T-helper 2 cell treated with Interferon-gamma antibody and Interleukin-4, amounts not matched to agents 5 μg/mL and 100 μg/mL, for 36 hours (primary cell): ENCODE results near the gene MYLK.

ENCODE experiments used
- DNase-seq: peaks from one replicate; pipeline ENCODE4 v3.0.0; 2021; ENCODE audit warnings: low spot score
- H3K27ac Mint-ChIP-seq: one replicate; pipeline ENCODE4 v1.8.0; 2021; ENCODE audit warnings: mild to moderate bottlenecking, mixed read lengths
- H3K27me3 Mint-ChIP-seq: one replicate; pipeline ENCODE4 v1.8.0; 2021; ENCODE audit warnings: low read depth, mixed read lengths
- H3K36me3 Mint-ChIP-seq: one replicate; pipeline ENCODE4 v1.8.0; 2021; ENCODE audit warnings: low read depth, mixed read lengths
- H3K4me1 Mint-ChIP-seq: one replicate; pipeline ENCODE4 v1.8.0; 2021; ENCODE audit warnings: low read depth, mixed read lengths
- H3K4me3 Mint-ChIP-seq: one replicate; pipeline ENCODE4 v1.8.0; 2022; ENCODE audit warnings: mild to moderate bottlenecking, moderate library complexity, mixed read lengths
- H3K9me3 Mint-ChIP-seq: one replicate; pipeline ENCODE4 v1.8.0; 2021; ENCODE audit warnings: mixed read lengths

MYLK gene

GRCh38 chr3:123683505-123684154 is 200.5 kb downstream of the MYLK start:
- Mint-ChIP-seq H3K9me3 (no peaks in the 10 kb centered on the region), H3K4me1 (no peaks in the 10 kb centered on the region), H3K4me3 (no peak overlapping the region), H3K27me3 (peaks cover 6% of the 10 kb centered on the region), H3K36me3 (no peaks in the 10 kb centered on the region), H3K27ac (no peak overlapping the region)
- DNase-seq, result no peak

GRCh38 chr3:123682781-123683504 is 201.2 kb downstream of the MYLK start:
- peaks cover 13% of the 10 kb centered on the region for H3K27me3 Mint-ChIP-seq

GRCh38 chr3:123682302-123682701 is 201.8 kb downstream of the MYLK start:
- Mint-ChIP-seq H3K4me1 (no peaks in the 10 kb centered on the region), H3K27me3 (peaks cover 13% of the 10 kb centered on the region), H3K36me3 (no peaks in the 10 kb centered on the region), H3K27ac (no peak overlapping the region), H3K4me3 (no peak overlapping the region), H3K9me3 (no peaks in the 10 kb centered on the region)
- no peak for DNase-seq

More at GRCh38 chr3:123682781-123683504, 201.2 kb downstream of the MYLK start:
- DNase-seq, result no peak
- H3K27ac Mint-ChIP-seq, result no peak overlapping the region
- no peaks in the 10 kb centered on the region for H3K4me1 Mint-ChIP-seq
- H3K4me3 Mint-ChIP-seq, result no peak overlapping the region
- no peaks in the 10 kb centered on the region for H3K9me3 Mint-ChIP-seq
- H3K36me3 Mint-ChIP-seq, result no peaks in the 10 kb centered on the region

GRCh38 chr3:123679712-123680386 is 204.3 kb downstream of the MYLK start:
- Mint-ChIP-seq H3K27ac (no peak overlapping the region), H3K36me3 (no peaks in the 10 kb centered on the region), H3K9me3 (no peaks in the 10 kb centered on the region), H3K4me1 (no peaks in the 10 kb centered on the region), H3K27me3 (peaks cover 13% of the 10 kb centered on the region), H3K4me3 (no peak overlapping the region)
- DNase-seq, result no peak

- Mint-ChIP-seq H3K9me3 (no peaks in the 10 kb centered on the region), H3K4me1 (no peaks in the 10 kb centered on the region), H3K4me3 (no peak overlapping the region), H3K27ac (no peak overlapping the region), H3K27me3 (peaks cover 19% of the 10 kb centered on the region), H3K36me3 (no peaks in the 10 kb centered on the region)
- DNase-seq, result no peak
Measured at GRCh38 chr3:123678108-123678511, 206.0 kb downstream of the MYLK start.

- DNase-seq, result no peak
- Mint-ChIP-seq H3K4me1 (no peaks in the 10 kb centered on the region), H3K9me3 (no peaks in the 10 kb centered on the region), H3K27ac (no peak overlapping the region), H3K4me3 (no peak overlapping the region), H3K36me3 (no peaks in the 10 kb centered on the region), H3K27me3 (peaks cover 12% of the 10 kb centered on the region)
Measured at GRCh38 chr3:123672429-123673146, 211.5 kb downstream of the MYLK start.

- DNase-seq, result no peak
- no peaks in the 10 kb centered on the region for H3K4me1 Mint-ChIP-seq
- H3K27ac Mint-ChIP-seq, result no peak overlapping the region
- H3K27me3 Mint-ChIP-seq, result peaks cover 12% of the 10 kb centered on the region
- no peak overlapping the region for H3K4me3 Mint-ChIP-seq
- H3K36me3 Mint-ChIP-seq, result no peaks in the 10 kb centered on the region
- no peaks in the 10 kb centered on the region for H3K9me3 Mint-ChIP-seq
Measured at GRCh38 chr3:123670743-123671142, 213.4 kb downstream of the MYLK start.

GRCh38 chr3:123668906-123669305 is 215.2 kb downstream of the MYLK start:
- Mint-ChIP-seq H3K27ac (no peak overlapping the region), H3K27me3 (peaks cover 9% of the 10 kb centered on the region), H3K36me3 (no peaks in the 10 kb centered on the region), H3K4me3 (no peak overlapping the region), H3K4me1 (no peaks in the 10 kb centered on the region), H3K9me3 (no peaks in the 10 kb centered on the region)
- DNase-seq, result no peak

GRCh38 chr3:123667784-123668183 is 216.3 kb downstream of the MYLK start:
- H3K4me3 Mint-ChIP-seq, result no peak overlapping the region
- no peaks in the 10 kb centered on the region for H3K36me3 Mint-ChIP-seq
- H3K9me3 Mint-ChIP-seq, result no peaks in the 10 kb centered on the region
- H3K27ac Mint-ChIP-seq, result no peak overlapping the region
- peaks cover 5% of the 10 kb centered on the region for H3K27me3 Mint-ChIP-seq
- no peaks in the 10 kb centered on the region for H3K4me1 Mint-ChIP-seq
- no peak for DNase-seq

- no peaks in the 10 kb centered on the region for H3K9me3 Mint-ChIP-seq
- peaks cover 9% of the 10 kb centered on the region for H3K27me3 Mint-ChIP-seq
- H3K4me1 Mint-ChIP-seq, result no peaks in the 10 kb centered on the region
- H3K27ac Mint-ChIP-seq, result no peak overlapping the region
- no peak for DNase-seq
- no peak overlapping the region for H3K4me3 Mint-ChIP-seq
- no peaks in the 10 kb centered on the region for H3K36me3 Mint-ChIP-seq
Measured at GRCh38 chr3:123664753-123665152, 219.4 kb downstream of the MYLK start.

- Mint-ChIP-seq H3K27ac (no peak overlapping the region), H3K9me3 (no peaks in the 10 kb centered on the region), H3K4me1 (no peaks in the 10 kb centered on the region), H3K27me3 (peaks cover 6% of the 10 kb centered on the region), H3K4me3 (no peak overlapping the region), H3K36me3 (no peaks in the 10 kb centered on the region)
- DNase-seq, result no peak
Measured at GRCh38 chr3:123663977-123664376, 220.2 kb downstream of the MYLK start.

GRCh38 chr3:123661973-123662372 is 222.2 kb downstream of the MYLK start:
- H3K27me3 Mint-ChIP-seq, result peaks cover 6% of the 10 kb centered on the region
- no peaks in the 10 kb centered on the region for H3K4me1 Mint-ChIP-seq
- no peak for DNase-seq
- no peaks in the 10 kb centered on the region for H3K9me3 Mint-ChIP-seq
- no peak overlapping the region for H3K27ac Mint-ChIP-seq
- H3K36me3 Mint-ChIP-seq, result no peaks in the 10 kb centered on the region
- no peak overlapping the region for H3K4me3 Mint-ChIP-seq

- DNase-seq, result no peak
- Mint-ChIP-seq H3K36me3 (no peaks in the 10 kb centered on the region), H3K4me1 (no peaks in the 10 kb centered on the region), H3K9me3 (no peaks in the 10 kb centered on the region), H3K27me3 (peaks cover 6% of the 10 kb centered on the region), H3K4me3 (no peak overlapping the region), H3K27ac (no peak overlapping the region)
Measured at GRCh38 chr3:123660900-123661299, 223.2 kb downstream of the MYLK start.

GRCh38 chr3:123660141-123660675 is 223.9 kb downstream of the MYLK start:
- H3K9me3 Mint-ChIP-seq, result no peaks in the 10 kb centered on the region
- H3K4me3 Mint-ChIP-seq, result no peak overlapping the region
- H3K27me3 Mint-ChIP-seq, result peaks cover 6% of the 10 kb centered on the region
- H3K4me1 Mint-ChIP-seq, result no peaks in the 10 kb centered on the region
- no peak overlapping the region for H3K27ac Mint-ChIP-seq
- DNase-seq, result no peak
- H3K36me3 Mint-ChIP-seq, result no peaks in the 10 kb centered on the region
